H9 (cell line): Measurements from ENCODE around the gene NRXN3. TPM values are rescaled to one million over a fixed set of nuclear protein-coding genes. Genes with fewer than 3 reads are reported as not detected.

Source experiments
- DNase-seq: peaks from one replicate; pipeline ENCODE4 v3.0.0-alpha.2; 2017
- H2AFZ ChIP-seq: one replicate; pipeline ENCODE4 v1.6.1; 2013; ENCODE audit warnings: mild to moderate bottlenecking, low read length, control low read depth, moderate library complexity
- H2AK5ac ChIP-seq: 2 replicates; pipeline ENCODE4 v1.6.1; 2013; ENCODE audit warnings: low read length, control low read depth, mixed read lengths; ENCODE audit not compliant: insufficient read length
- H2BK120ac ChIP-seq: one replicate; pipeline ENCODE4 v1.6.1; 2013; ENCODE audit warnings: low read depth, mild to moderate bottlenecking, low read length, control low read depth, inconsistent platforms; ENCODE audit not compliant: poor library complexity, severe bottlenecking
- H2BK12ac ChIP-seq: 2 replicates; pipeline ENCODE4 v1.6.1; 2013; ENCODE audit warnings: low read length, control low read depth, mixed read lengths, low read depth; ENCODE audit not compliant: insufficient read length
- H2BK15ac ChIP-seq: 2 replicates; pipeline ENCODE4 v1.6.1; 2013; ENCODE audit warnings: low read depth, low read length, control low read depth
- H2BK20ac ChIP-seq: one replicate; pipeline ENCODE4 v1.6.1; 2013; ENCODE audit warnings: low read depth, mild to moderate bottlenecking, low read length, control low read depth, inconsistent platforms; ENCODE audit not compliant: poor library complexity, severe bottlenecking
- H2BK5ac ChIP-seq: 2 replicates; pipeline ENCODE4 v1.6.1; 2013; ENCODE audit warnings: low read length, control low read depth, mixed read lengths; ENCODE audit not compliant: insufficient read length
- H3K14ac ChIP-seq: 2 replicates; pipeline ENCODE4 v1.6.1; 2013; ENCODE audit warnings: low read length, control low read depth; ENCODE audit not compliant: insufficient read depth
- H3K18ac ChIP-seq: 2 replicates; pipeline ENCODE4 v1.6.1; 2013; ENCODE audit warnings: low read depth, mild to moderate bottlenecking, mixed read lengths, low read length, control low read depth; ENCODE audit not compliant: insufficient read length
- H3K23ac ChIP-seq: 2 replicates; pipeline ENCODE4 v1.6.1; 2013; ENCODE audit warnings: low read length, control low read depth, mixed read lengths, low read depth; ENCODE audit not compliant: insufficient read length
- H3K23me2 ChIP-seq: 2 replicates; pipeline ENCODE4 v1.6.1; 2013; ENCODE audit warnings: low read depth, mild to moderate bottlenecking, mixed read lengths, low read length, control low read depth; ENCODE audit not compliant: insufficient read length, poor library complexity, severe bottlenecking
- H3K27ac ChIP-seq: 2 replicates; pipeline ENCODE4 v1.5.1; 2013; ENCODE audit warnings: low read length, control low read depth, mixed read lengths, low read depth; ENCODE audit not compliant: insufficient read length
- H3K27me3 ChIP-seq: 2 replicates; pipeline ENCODE4 v1.6.1; 2013; ENCODE audit warnings: low read length, control low read depth, inconsistent platforms; ENCODE audit not compliant: insufficient read depth
- H3K4ac ChIP-seq: 2 replicates; pipeline ENCODE4 v1.6.1; 2013; ENCODE audit warnings: low read depth, mild to moderate bottlenecking, control low read depth, inconsistent platforms, low read length, moderate library complexity
- H3K4me1 ChIP-seq: 2 replicates; pipeline ENCODE4 v1.6.1; 2013; ENCODE audit warnings: low read length, control low read depth, inconsistent platforms; ENCODE audit not compliant: insufficient read depth
- H3K4me2 ChIP-seq: 2 replicates; pipeline ENCODE4 v1.6.1; 2013; ENCODE audit warnings: low read length, control low read depth, mixed read lengths; ENCODE audit not compliant: insufficient read length, insufficient read depth
- H3K56ac ChIP-seq: 2 replicates; pipeline ENCODE4 v1.6.1; 2013; ENCODE audit warnings: low read depth, mild to moderate bottlenecking, mixed read lengths, low read length, control low read depth; ENCODE audit not compliant: insufficient read length
- H3K79me1 ChIP-seq: 2 replicates; pipeline ENCODE4 v1.6.1; 2013; ENCODE audit warnings: low read depth, mild to moderate bottlenecking, moderate library complexity, low read length, control low read depth, inconsistent platforms; ENCODE audit not compliant: insufficient read depth, poor library complexity, severe bottlenecking
- H3K79me2 ChIP-seq: 2 replicates; pipeline ENCODE4 v1.6.1; 2013; ENCODE audit warnings: low read length, control low read depth, inconsistent platforms; ENCODE audit not compliant: insufficient read depth
- H3K9ac ChIP-seq: 2 replicates; pipeline ENCODE4 v1.6.1; 2013; ENCODE audit warnings: low read length, control low read depth, mixed read lengths; ENCODE audit not compliant: insufficient read length; ENCODE audit errors: extremely low read depth
- H3K9me3 ChIP-seq: one replicate; pipeline ENCODE4 v1.6.1; 2013; ENCODE audit warnings: low read depth, low read length, inconsistent platforms; ENCODE audit not compliant: control insufficient read depth
- H3T11ph ChIP-seq: one replicate; pipeline ENCODE4 v1.6.1; 2013; ENCODE audit warnings: mild to moderate bottlenecking, low read length, control low read depth, inconsistent platforms
- H4K20me1 ChIP-seq: one replicate; pipeline ENCODE4 v1.6.1; 2013; ENCODE audit not compliant: control insufficient read depth, insufficient read length, insufficient read depth
- H4K5ac ChIP-seq: 2 replicates; pipeline ENCODE4 v1.6.1; 2013; ENCODE audit warnings: low read depth, mild to moderate bottlenecking, mixed read lengths, low read length, control low read depth; ENCODE audit not compliant: insufficient read length
- H4K8ac ChIP-seq: replicated peaks from 2 replicates; pipeline ENCODE4 v1.6.1; 2013; ENCODE audit warnings: low read length, control low read depth, mixed read lengths, low read depth; ENCODE audit not compliant: insufficient read length
- H4K91ac ChIP-seq: 2 replicates; pipeline ENCODE4 v1.6.1; 2013; ENCODE audit warnings: low read depth, mild to moderate bottlenecking, moderate library complexity, mixed read lengths, low read length, control low read depth; ENCODE audit not compliant: insufficient read length
- H3K27ac Mint-ChIP-seq, 3 experiments: 2 replicates in 2 of 3; 3 replicates in 1 of 3; pipeline ENCODE4 v1.8.0; 2020 to 2021; ENCODE audit warnings: mixed read lengths in 3 of 3, mild to moderate bottlenecking in 1 of 3, moderate library complexity in 1 of 3
- H3K27me3 Mint-ChIP-seq: 2 replicates; pipeline ENCODE4 v1.8.0; 2021; ENCODE audit warnings: low read depth, mild to moderate bottlenecking, moderate library complexity, mixed read lengths
- H3K36me3 Mint-ChIP-seq, 3 experiments: 2 replicates in 2 of 3; 3 replicates in 1 of 3; pipeline ENCODE4 v1.8.0; 2020 to 2021; ENCODE audit warnings: low read depth in 3 of 3, mixed read lengths in 3 of 3; ENCODE audit not compliant: insufficient read depth in 1 of 3
- H3K4me1 Mint-ChIP-seq, 2 experiments: 2 replicates each; pipeline ENCODE4 v1.8.0; 2020; ENCODE audit warnings: mixed read lengths in 2 of 2
- H3K4me3 Mint-ChIP-seq, 2 experiments: 2 replicates in 1 of 2; 3 replicates in 1 of 2; pipeline ENCODE4 v1.8.0; 2020 to 2021; ENCODE audit warnings: mild to moderate bottlenecking in 2 of 2, mixed read lengths in 2 of 2, moderate library complexity in 1 of 2
- H3K9me3 Mint-ChIP-seq, 2 experiments: 2 replicates in 1 of 2; 3 replicates in 1 of 2; pipeline ENCODE4 v1.8.0; 2020; ENCODE audit warnings: mild to moderate bottlenecking in 2 of 2, mixed read lengths in 2 of 2, moderate library complexity in 1 of 2
- WGBS: extraction: QIAGEN DNeasy Blood & Tissue Kit; methylation state at CpG from one replicate; pipeline ENCODE4 v1.1.7; 2013; ENCODE audit warnings: missing lambda C conversion rate, low lambda C conversion rate, mixed read lengths; ENCODE audit not compliant: insufficient read length; ENCODE audit errors: extremely low coverage; 5-methylcytosine and 5-hydroxymethylcytosine counted together
- total RNA-seq: library from RNA; stranded (reverse); gene quantifications from 2 replicates; pipeline ENCODE4 v1.2.1, GENCODE V29; 2021
- TF ChIP-seq, protein P1 (sequence below): fragments of 200-600 bp; sonication (generic); conservative IDR thresholded peaks from 3 replicates; pipeline ENCODE4 v1.8.0; 2021; ENCODE audit warnings: antibody characterized with exemption, mild to moderate bottlenecking

Gene NRXN3
- total RNA-seq, 1 experiment from 2014 or later = 1.8 TPM

GRCh38 chr14:78986989-78987388, 816.8 kb downstream of the NRXN3 start:
- H2BK15ac ChIP-seq = no peak overlapping the region
- no peak overlapping the region for H3K4me2 ChIP-seq
- H3T11ph ChIP-seq = no peak overlapping the region
- H3K9ac ChIP-seq = no peak overlapping the region
- no peak overlapping the region for H3K4me3 Mint-ChIP-seq
- no CpG with 5 or more reads among the region's 6 CpGs for WGBS
- H2AFZ ChIP-seq = no peak overlapping the region
- no peaks in the 10 kb centered on the region for H4K20me1 ChIP-seq
- H3K23ac ChIP-seq = no peak overlapping the region
- H3K4ac ChIP-seq = no peak overlapping the region
- no peak overlapping the region for H2BK5ac ChIP-seq
- no peak overlapping the region for H3K18ac ChIP-seq
- TF ChIP-seq, protein P1, sequence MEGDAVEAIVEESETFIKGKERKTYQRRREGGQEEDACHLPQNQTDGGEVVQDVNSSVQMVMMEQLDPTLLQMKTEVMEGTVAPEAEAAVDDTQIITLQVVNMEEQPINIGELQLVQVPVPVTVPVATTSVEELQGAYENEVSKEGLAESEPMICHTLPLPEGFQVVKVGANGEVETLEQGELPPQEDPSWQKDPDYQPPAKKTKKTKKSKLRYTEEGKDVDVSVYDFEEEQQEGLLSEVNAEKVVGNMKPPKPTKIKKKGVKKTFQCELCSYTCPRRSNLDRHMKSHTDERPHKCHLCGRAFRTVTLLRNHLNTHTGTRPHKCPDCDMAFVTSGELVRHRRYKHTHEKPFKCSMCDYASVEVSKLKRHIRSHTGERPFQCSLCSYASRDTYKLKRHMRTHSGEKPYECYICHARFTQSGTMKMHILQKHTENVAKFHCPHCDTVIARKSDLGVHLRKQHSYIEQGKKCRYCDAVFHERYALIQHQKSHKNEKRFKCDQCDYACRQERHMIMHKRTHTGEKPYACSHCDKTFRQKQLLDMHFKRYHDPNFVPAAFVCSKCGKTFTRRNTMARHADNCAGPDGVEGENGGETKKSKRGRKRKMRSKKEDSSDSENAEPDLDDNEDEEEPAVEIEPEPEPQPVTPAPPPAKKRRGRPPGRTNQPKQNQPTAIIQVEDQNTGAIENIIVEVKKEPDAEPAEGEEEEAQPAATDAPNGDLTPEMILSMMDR = no peak
- H3K36me3 Mint-ChIP-seq = no peaks in the 10 kb centered on the region
- H3K79me1 ChIP-seq = no peaks in the 10 kb centered on the region
- H2BK12ac ChIP-seq = no peak overlapping the region
- H3K9me3 ChIP-seq = no peaks in the 10 kb centered on the region
- no peaks in the 10 kb centered on the region for H3K23me2 ChIP-seq
- no peak overlapping the region for H4K5ac ChIP-seq
- H3K27ac ChIP-seq = no peak overlapping the region
- H3K27me3 ChIP-seq = peaks cover 6% of the 10 kb centered on the region; the same call in 1 of the 2 replicates
- peaks cover 7% of the 10 kb centered on the region; the same call in 1 of the 2 replicates for H3K4me1 ChIP-seq
- no peak overlapping the region for H3K56ac ChIP-seq
- peaks cover 45% of the 10 kb centered on the region for H3K27me3 Mint-ChIP-seq
- H3K27ac Mint-ChIP-seq = no peak overlapping the region
- DNase-seq = no peak
- H2BK20ac ChIP-seq = no peak overlapping the region
- H3K9me3 Mint-ChIP-seq = no peaks in the 10 kb centered on the region
- H3K79me2 ChIP-seq = no peaks in the 10 kb centered on the region
- H3K14ac ChIP-seq = no peak overlapping the region
- H4K91ac ChIP-seq = no peak overlapping the region
- no peak overlapping the region for H4K8ac ChIP-seq
- H2BK120ac ChIP-seq = no peak overlapping the region
- H2AK5ac ChIP-seq = no peak overlapping the region
- peaks cover 15 to 20% of the 10 kb centered on the region in 2 experiments for H3K4me1 Mint-ChIP-seq
